Suprapubic skin (tissue), 3 donors: ENCODE measurements around the gene SCRN1.

ENCODE experiments used
- CTCF ChIP-seq, 2 donors: fragments of 200-600 bp in 1 of 2; fragments of 450-650 bp in 1 of 2; sonication (generic) in 1 of 2; IDR thresholded peaks; one replicate each; pipeline ENCODE4 v1.5.1; 2016 to 2019; ENCODE audit warnings: antibody characterized with exemption in 2 of 2, mild to moderate bottlenecking in 1 of 2, moderate library complexity in 1 of 2
- POLR2AphosphoS5 ChIP-seq, 3 donors: sonication (generic); formaldehyde crosslinking; IDR thresholded peaks; one replicate each; pipeline ENCODE4 v1.6.1; 2017; ENCODE audit warnings: antibody characterized with exemption in 3 of 3

- no peak for TF ChIP-seq CTCF (IDR thresholded peaks at IDR 0.05)
- no peak for TF ChIP-seq POLR2AphosphoS5 (IDR thresholded peaks at IDR 0.05)
Observed at GRCh38 chr7:29956487-29956836, 33.1 kb downstream of the SCRN1 start.
